Vagina (tissue), 2 donors: ENCODE data around the gene NTNG1.

ENCODE experiments used
- POLR2A ChIP-seq, 2 donors: fragments of 450-650 bp; IDR thresholded peaks; one replicate each; pipeline ENCODE4 v1.6.1; 2017; ENCODE audit warnings: antibody characterized with exemption in 2 of 2, mild to moderate bottlenecking in 2 of 2, moderate library complexity in 2 of 2
- POLR2AphosphoS5 ChIP-seq, 2 donors: sonication (generic); formaldehyde crosslinking; IDR thresholded peaks; one replicate each; pipeline ENCODE4 v1.9.0; 2017; ENCODE audit warnings: antibody characterized with exemption in 2 of 2, mild to moderate bottlenecking in 2 of 2, low read depth in 1 of 2; ENCODE audit not compliant: insufficient read depth in 1 of 2
- TF ChIP-seq, protein P1 (sequence below), 3 experiments: fragments of 450-650 bp in 2 of 3; fragments of 200-600 bp in 1 of 3; sonication (generic) in 1 of 3; IDR thresholded peaks; one replicate each; pipeline ENCODE4 v1.5.1; 2017 to 2019; ENCODE audit warnings: antibody characterized with exemption in 3 of 3, mild to moderate bottlenecking in 2 of 3, moderate library complexity in 2 of 3

DNA sequence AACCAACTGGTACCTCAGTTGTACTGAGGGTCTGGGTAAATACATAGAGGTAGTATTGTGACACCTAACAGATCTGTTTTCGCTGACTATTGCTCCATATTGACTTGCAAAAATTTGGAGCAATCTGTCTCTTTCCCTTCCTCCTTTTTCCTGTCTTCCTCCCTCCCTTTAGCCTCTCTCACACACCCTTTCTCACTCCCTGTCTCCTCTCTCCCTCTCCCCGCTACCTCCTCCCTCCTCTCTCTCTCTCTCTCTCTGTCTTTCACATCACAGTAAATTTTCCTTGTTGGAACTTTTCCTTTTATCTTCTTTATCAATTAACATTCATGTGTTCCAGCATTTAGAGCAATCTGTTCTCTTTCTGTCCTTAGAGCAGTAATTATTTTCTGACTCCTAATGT is 278.2 kb downstream of the NTNG1 start:
- TF ChIP-seq, protein P1, sequence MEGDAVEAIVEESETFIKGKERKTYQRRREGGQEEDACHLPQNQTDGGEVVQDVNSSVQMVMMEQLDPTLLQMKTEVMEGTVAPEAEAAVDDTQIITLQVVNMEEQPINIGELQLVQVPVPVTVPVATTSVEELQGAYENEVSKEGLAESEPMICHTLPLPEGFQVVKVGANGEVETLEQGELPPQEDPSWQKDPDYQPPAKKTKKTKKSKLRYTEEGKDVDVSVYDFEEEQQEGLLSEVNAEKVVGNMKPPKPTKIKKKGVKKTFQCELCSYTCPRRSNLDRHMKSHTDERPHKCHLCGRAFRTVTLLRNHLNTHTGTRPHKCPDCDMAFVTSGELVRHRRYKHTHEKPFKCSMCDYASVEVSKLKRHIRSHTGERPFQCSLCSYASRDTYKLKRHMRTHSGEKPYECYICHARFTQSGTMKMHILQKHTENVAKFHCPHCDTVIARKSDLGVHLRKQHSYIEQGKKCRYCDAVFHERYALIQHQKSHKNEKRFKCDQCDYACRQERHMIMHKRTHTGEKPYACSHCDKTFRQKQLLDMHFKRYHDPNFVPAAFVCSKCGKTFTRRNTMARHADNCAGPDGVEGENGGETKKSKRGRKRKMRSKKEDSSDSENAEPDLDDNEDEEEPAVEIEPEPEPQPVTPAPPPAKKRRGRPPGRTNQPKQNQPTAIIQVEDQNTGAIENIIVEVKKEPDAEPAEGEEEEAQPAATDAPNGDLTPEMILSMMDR (IDR thresholded peaks at IDR 0.05), result no peak
- TF ChIP-seq POLR2AphosphoS5 (IDR thresholded peaks at IDR 0.05; ENCODE audit: insufficient read depth in 1 of 2, low read depth in 1 of 2) (no peak), POLR2A (IDR thresholded peaks at IDR 0.05) (no peak)
